Measurements from ENCODE around the gene PCDHGA8.
"Not testable (repeated sequence)": the region's sequence is repeated elsewhere in the genome, so short reads cannot be mapped to it uniquely, and the experiment has no call there.

The PCDHGA8 gene

DNA sequence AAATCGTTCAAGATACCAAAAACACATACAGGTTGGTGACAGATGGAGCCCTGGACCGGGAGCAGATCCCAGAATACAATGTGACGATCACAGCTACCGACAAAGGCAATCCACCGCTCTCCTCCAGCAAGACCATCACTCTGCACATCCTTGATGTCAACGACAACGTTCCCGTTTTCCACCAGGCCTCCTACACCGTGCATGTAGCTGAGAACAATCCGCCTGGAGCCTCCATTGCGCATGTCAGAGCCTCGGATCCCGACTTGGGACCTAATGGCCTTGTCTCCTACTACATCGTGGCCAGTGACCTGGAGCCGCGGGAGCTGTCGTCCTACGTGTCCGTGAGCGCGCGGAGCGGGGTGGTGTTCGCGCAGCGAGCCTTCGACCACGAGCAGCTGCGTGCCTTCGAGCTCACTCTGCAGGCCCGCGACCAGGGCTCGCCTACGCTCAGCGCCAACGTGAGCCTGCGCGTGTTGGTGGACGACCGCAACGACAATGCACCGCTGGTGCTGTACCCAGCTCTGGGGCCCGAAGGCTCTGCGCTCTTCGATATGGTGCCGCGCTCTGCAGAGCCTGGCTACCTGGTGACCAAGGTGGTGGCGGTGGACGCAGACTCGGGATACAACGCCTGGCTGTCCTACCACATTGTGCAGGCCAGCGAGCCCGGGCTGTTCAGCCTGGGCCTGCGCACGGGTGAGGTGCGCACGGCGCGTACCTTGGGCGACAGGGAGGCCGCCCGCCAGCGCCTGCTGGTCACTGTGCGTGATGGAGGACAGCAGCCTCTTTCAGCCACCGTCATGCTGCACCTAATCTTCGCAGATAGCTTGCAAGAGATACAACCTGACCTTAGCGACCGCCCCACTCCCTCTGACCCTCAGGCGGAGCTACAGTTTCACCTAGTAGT lies 20.6 kb upstream of the PCDHGA8 start:
- DNase-seq = no peak

DNA sequence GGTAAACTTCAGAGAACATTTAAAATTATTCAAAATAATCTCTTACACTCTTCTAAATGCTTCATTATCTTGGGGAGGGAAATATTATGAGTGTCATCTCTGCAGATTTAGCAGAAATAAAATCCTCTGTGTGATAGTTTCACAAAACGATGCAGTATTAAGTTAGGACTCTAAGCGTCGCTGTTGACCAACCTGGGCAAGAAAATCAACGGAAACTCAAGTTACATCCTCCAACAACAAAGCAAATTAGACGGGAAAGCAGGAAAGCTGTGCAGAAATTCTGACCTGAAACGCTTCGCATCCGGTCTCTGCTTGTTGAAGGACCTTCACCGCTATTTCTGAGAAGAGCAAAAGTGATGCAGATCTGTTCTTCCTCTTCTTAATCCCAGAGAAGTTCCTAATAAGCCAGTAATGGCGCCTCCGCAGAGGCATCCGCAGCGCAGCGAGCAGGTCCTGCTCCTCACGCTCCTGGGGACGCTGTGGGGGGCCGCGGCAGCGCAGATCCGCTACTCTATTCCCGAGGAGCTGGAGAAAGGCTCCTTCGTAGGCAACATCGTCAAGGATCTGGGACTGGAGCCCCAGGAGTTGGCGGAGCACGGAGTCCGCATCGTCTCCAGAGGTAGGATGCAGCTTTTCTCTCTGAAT lies 18.6 kb upstream of the PCDHGA8 start, which contains the start of gene PCDHGA6:
Gene PCDHGA6 (plus strand): TSS at position 219 of the 645 bp plus-strand sequence. CDS start 193 bp downstream, at position 412.
- no peak for DNase-seq

DNA sequence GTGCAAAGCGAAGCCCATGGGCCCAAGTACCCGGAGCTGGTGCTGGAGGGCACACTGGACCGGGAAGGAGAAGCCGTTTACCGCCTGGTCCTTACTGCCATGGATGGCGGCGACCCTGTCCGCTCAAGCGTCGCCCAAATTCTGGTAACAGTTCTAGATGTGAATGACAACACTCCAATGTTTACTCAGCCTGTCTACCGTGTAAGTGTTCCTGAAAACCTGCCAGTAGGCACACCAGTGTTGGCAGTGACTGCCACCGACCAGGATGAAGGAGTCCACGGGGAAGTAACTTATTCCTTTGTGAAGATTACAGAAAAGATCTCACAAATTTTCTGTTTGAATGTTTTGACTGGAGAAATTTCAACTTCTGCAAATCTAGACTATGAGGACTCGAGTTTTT lies 17.8 kb upstream of the PCDHGA8 start:
- DNase-seq = no peak

DNA sequence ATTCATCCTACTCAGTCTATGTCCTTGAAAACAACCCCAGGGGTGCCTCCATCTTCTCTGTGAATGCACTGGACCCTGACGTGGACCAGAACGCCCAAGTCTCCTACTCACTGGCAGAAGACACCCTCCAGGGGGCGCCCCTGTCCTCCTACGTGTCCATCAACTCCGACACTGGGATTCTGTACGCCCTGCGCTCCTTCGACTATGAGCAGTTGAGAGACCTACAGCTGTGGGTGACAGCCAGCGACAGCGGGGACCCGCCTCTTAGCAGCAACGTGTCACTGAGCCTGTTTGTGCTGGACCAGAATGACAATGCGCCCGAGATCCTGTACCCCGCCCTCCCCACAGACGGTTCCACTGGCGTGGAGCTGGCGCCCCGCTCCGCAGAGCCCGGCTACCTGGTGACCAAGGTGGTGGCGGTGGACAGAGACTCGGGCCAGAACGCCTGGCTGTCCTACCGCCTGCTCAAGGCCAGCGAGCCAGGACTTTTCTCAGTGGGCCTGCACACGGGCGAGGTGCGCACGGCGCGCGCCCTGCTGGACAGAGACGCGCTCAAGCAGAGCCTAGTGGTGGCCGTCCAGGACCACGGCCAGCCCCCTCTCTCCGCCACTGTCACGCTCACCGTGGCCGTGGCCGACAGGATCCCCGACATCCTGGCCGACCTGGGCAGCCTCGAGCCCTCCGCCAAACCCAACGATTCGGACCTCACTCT lies 16.8 kb upstream of the PCDHGA8 start:
- not testable (repeated sequence) for DNase-seq

- no peak for DNase-seq
Measured at GRCh38 chr5:141382469-141383294, 9.8 kb upstream of the PCDHGA8 start, which contains the start of gene PCDHGA7. TSS of gene PCDHGA7 (plus strand) at chr5:141382742. CDS start at chr5:141382900, 158 bp downstream.

DNA sequence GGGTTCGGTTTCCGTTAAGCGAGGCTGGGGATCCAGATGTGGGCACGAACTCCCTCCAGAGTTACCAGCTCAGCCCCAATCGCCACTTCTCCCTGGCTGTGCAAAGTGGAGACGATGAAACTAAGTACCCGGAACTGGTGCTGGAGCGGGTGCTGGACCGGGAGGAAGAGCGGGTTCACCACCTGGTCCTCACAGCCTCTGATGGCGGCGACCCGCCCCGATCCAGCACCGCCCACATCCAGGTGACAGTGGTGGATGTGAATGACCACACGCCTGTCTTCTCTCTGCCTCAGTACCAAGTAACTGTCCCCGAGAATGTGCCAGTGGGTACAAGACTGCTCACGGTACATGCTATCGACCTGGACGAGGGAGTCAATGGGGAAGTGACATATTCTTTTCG lies 9.1 kb upstream of the PCDHGA8 start:
- DNase-seq = no peak

GRCh38 chr5:141384471-141385267 lies 7.8 kb upstream of the PCDHGA8 start:
- no peak for DNase-seq

DNA sequence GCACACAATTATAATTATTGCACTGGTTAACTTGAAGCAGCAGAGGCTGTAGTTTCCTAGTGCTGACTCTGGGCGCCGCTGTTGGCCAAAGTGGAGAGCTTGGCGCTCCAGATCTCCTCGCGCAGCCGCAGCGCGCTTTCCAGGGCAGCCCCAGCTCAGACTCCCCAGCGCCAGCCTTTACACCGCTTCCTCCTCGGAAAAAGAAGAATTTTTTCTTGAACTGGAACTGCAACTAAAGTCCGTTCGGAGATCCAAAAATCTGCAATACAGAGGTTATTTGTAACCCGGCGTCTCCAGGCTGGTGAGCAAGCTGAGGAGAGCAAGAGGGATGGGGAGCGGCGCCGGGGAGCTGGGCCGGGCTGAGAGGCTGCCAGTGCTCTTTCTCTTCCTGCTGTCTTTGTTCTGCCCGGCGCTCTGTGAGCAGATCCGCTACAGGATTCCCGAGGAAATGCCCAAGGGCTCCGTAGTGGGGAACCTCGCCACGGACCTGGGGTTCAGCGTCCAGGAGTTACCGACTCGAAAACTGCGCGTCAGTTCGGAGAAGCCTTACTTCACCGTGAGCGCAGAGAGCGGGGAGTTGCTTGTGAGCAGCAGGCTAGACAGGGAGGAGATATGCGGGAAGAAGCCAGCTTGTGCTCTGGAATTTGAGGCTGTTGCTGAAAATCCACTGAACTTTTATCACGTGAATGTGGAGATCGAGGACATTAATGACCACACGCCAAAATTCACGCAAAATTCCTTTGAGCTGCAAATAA lies 4.7 kb upstream of the PCDHGA8 start, which contains the start of gene PCDHGB4:
Gene PCDHGB4 (plus strand): TSS at position 142 of the 755 bp plus-strand sequence. CDS start 187 bp downstream, at position 329.
- peak; percentile 15 to 22 for DNase-seq

DNA sequence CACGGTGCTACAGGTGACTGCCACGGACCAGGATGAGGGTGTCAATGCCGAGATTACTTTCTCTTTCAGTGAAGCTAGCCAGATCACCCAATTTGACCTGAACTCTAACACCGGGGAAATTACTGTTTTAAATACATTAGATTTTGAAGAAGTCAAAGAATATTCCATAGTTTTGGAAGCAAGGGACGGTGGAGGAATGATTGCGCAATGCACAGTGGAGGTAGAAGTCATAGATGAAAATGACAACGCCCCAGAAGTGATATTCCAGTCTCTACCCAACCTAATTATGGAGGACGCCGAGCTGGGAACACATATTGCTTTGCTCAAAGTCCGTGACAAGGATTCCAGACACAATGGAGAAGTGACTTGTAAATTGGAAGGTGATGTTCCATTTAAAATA lies 3.8 kb upstream of the PCDHGA8 start:
- no peak for DNase-seq

- no peak for DNase-seq
Measured at GRCh38 chr5:141389153-141390042, 3.0 kb upstream of the PCDHGA8 start.

DNA sequence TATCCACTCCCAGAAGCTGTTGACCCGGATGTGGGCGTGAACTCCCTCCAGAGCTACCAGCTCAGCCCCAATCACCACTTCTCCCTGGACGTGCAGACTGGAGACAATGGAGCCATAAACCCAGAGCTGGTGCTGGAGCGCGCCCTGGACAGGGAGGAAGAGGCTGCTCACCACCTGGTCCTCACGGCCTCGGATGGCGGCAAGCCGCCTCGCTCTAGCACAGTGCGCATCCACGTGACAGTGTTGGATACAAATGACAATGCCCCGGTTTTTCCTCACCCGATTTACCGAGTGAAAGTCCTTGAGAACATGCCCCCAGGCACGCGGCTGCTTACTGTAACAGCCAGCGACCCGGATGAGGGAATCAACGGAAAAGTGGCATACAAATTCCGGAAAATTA lies 834 bp downstream of the PCDHGA8 start:
- DNase-seq = no peak

DNA sequence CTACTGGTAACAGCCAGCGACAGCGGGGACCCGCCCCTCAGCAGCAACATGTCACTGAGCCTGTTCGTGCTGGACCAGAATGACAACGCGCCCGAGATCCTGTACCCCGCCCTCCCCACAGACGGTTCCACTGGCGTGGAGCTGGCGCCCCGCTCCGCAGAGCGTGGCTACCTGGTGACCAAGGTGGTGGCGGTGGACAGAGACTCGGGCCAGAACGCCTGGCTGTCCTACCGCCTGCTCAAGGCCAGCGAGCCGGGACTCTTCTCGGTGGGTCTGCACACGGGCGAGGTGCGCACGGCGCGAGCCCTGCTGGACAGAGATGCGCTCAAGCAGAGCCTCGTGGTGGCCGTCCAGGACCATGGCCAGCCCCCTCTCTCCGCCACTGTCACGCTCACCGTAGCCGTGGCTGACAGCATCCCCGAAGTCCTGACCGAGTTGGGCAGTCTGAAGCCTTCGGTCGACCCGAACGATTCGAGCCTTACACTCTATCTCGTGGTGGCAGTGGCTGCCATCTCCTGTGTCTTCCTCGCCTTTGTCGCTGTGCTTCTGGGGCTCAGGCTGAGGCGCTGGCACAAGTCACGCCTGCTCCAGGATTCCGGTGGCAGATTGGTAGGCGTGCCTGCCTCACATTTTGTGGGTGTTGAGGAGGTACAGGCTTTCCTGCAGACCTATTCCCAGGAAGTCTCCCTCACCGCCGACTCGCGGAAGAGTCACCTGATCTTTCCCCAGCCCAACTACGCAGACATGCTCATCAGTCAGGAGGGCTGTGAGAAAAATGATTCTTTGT lies 2.2 kb downstream of the PCDHGA8 start:
- not testable (repeated sequence) for DNase-seq

GRCh38 chr5:141397756-141398551 lies 5.5 kb downstream of the PCDHGA8 start, which contains the start of gene PCDHGB5:
TSS of gene PCDHGB5 (plus strand) at chr5:141397947. CDS start at chr5:141398128, 181 bp downstream.
- DNase-seq = peak; percentile 31 to 43

- no peak for DNase-seq
Measured at GRCh38 chr5:141398608-141399007, 6.2 kb downstream of the PCDHGA8 start.

DNA sequence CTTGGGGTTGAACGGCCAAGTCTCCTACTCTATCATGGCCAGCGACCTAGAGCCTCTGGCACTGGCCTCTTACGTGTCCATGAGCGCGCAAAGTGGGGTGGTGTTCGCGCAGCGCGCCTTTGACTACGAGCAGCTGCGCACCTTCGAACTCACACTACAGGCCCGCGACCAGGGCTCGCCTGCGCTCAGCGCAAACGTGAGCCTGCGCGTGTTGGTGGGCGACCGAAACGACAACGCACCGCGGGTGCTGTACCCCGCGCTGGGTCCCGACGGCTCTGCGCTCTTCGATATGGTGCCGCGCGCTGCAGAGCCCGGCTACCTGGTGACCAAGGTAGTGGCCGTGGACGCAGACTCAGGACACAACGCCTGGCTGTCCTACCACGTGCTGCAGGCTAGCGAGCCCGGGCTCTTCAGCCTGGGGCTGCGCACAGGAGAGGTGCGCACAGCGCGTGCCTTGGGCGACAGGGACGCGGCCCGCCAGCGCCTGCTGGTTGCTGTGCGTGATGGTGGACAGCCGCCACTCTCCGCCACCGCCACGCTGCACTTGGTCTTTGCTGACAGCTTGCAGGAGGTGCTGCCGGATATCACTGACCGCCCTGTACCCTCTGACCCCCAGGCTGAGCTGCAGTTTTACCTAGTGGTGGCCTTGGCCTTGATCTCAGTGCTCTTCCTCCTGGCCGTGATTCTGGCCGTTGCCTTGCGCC lies 7.3 kb downstream of the PCDHGA8 start:
- DNase-seq = no peak

GRCh38 chr5:141402553-141403243 lies 10.3 kb downstream of the PCDHGA8 start, which contains the start of gene PCDHGA9:
TSS of gene PCDHGA9 (plus strand) at chr5:141402778. CDS start at chr5:141402953, 175 bp downstream.
- no peak for DNase-seq
